Right lobe of liver (tissue), 6 donors: ENCODE data around the gene TEF. TPM values are rescaled to one million over a fixed set of nuclear protein-coding genes. Genes with fewer than 3 reads are reported as not detected.

Source experiments
- ATAC-seq, 4 donors: fragments of 200-7000 bp; cut with Tn5 transposase; one replicate each; pipeline ENCODE4 v1.9.1; 2020; ENCODE audit warnings: mild to moderate bottlenecking in 4 of 4, moderate library complexity in 4 of 4
- DNase-seq, 3 donors: peaks; one replicate each; pipeline ENCODE4 v3.0.0-alpha.2; 2020
- H3K27ac ChIP-seq, 3 donors: fragments of 200-600 bp; one replicate each; pipeline ENCODE4 v1.8.0; 2022
- H3K27me3 ChIP-seq, 2 donors: fragments of 200-600 bp; one replicate each; pipeline ENCODE4 v1.8.0; 2022
- H3K36me3 ChIP-seq, 4 donors: fragments of 200-600 bp; sonication (generic) in 1 of 4; one replicate each; pipeline versions ENCODE4 v1.5.1 to v1.8.0; 2017 to 2022; ENCODE audit warnings: control low read depth in 1 of 4
- H3K4me1 ChIP-seq, 4 donors: fragments of 200-600 bp; sonication (generic) in 1 of 4; one replicate each; pipeline versions ENCODE4 v1.5.1 to v1.8.0; 2017 to 2022; ENCODE audit warnings: control low read depth in 1 of 4
- H3K4me3 ChIP-seq, 3 donors: fragments of 200-600 bp; one replicate each; pipeline ENCODE4 v1.8.0; 2022
- H3K9me3 ChIP-seq, 4 donors: fragments of 200-600 bp; sonication (generic) in 1 of 4; one replicate each; pipeline versions ENCODE4 v1.5.1 to v1.8.0; 2017 to 2022; ENCODE audit warnings: control low read depth in 1 of 4
- POLR2A ChIP-seq: fragments of 450-650 bp; IDR thresholded peaks from one replicate; pipeline ENCODE4 v1.6.1; 2017; ENCODE audit warnings: antibody characterized with exemption, mild to moderate bottlenecking
- WGBS: methylation state at CpG from one replicate; pipeline ENCODE4 v1.1.6; 2018; ENCODE audit warnings: low coverage, low lambda C conversion rate; ENCODE audit not compliant: insufficient coverage; ENCODE audit errors: missing lambda C conversion rate; 5-methylcytosine and 5-hydroxymethylcytosine counted together
- intact Hi-C, 2 donors: fragments of 100-400 bp; cut with DNase I; formaldehyde crosslinking; loops; one replicate each; pipeline versions ENCODE4 v1.11.2 to v1.14.1; 2022
- total RNA-seq, 6 experiments: library from RNA; depleted of rRNA in 2 of 6; stranded (reverse); fragments of >200 nt in 2 of 6; fragmentation: NEBNext Ultra II Directional in 3 of 6; extraction: Animal tissue kit (Norgen Biotek cat#: 25700) in 3 of 6; gene quantifications; one replicate each; pipeline versions ENCODE4 v1.1.0 to v1.2.4, GENCODE V29; 2016 to 2023
- TF ChIP-seq, protein P1 (sequence below), 4 donors: fragments of 200-600 bp in 3 of 4; fragments of 450-650 bp in 1 of 4; IDR thresholded peaks; one replicate each; pipeline versions ENCODE4 v1.5.1 to v1.8.0; 2016 to 2022; ENCODE audit warnings: antibody characterized with exemption in 4 of 4, mild to moderate bottlenecking in 2 of 4
- donor health status: DM: no; HTN: yes; CAD: no.
- donor health status: DM: no; HTN: no; CAD: no.
- donor health status: DM: no; HTN: no; CAD: no.
- donor health status: DM: no; HTN: yes; CAD: no.
- donor health status: DM: no; HTN: yes; CAD: no.

Gene TEF
- total RNA-seq, 6 experiments from 2014 or later: 6.1 to 28.9 (median 15.5) TPM

- Histone ChIP-seq H3K27me3 (no peaks in the 10 kb centered on the region), H3K36me3 (peaks cover 0 to 25% (median 9%) of the 10 kb centered on the region in 4 donors), H3K4me3 (no peak overlapping the region), H3K4me1 (peaks cover 0 to 30% (median 13%) of the 10 kb centered on the region in 4 donors), H3K9me3 (no peaks in the 10 kb centered on the region), H3K27ac (no peak overlapping the region)
- intact Hi-C loops: no loop called here
- 100% methylated on average over 1 of the region's 8 CpGs for WGBS
- DNase-seq (no peak), ATAC-seq (no peak)
- no peak for TF ChIP-seq POLR2A
- TF ChIP-seq, protein P1, sequence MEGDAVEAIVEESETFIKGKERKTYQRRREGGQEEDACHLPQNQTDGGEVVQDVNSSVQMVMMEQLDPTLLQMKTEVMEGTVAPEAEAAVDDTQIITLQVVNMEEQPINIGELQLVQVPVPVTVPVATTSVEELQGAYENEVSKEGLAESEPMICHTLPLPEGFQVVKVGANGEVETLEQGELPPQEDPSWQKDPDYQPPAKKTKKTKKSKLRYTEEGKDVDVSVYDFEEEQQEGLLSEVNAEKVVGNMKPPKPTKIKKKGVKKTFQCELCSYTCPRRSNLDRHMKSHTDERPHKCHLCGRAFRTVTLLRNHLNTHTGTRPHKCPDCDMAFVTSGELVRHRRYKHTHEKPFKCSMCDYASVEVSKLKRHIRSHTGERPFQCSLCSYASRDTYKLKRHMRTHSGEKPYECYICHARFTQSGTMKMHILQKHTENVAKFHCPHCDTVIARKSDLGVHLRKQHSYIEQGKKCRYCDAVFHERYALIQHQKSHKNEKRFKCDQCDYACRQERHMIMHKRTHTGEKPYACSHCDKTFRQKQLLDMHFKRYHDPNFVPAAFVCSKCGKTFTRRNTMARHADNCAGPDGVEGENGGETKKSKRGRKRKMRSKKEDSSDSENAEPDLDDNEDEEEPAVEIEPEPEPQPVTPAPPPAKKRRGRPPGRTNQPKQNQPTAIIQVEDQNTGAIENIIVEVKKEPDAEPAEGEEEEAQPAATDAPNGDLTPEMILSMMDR (IDR thresholded peaks at IDR 0.05): no peak
Measured at GRCh38 chr22:41341012-41341411, 40.7 kb upstream of the TEF start.

GRCh38 chr22:41341990-41342389 is 39.8 kb upstream of the TEF start:
- no peak for DNase-seq
- H3K4me3 ChIP-seq: no peak overlapping the region
- 100% methylated on average over 2 of the region's 3 CpGs for WGBS
- H3K27me3 ChIP-seq: no peaks in the 10 kb centered on the region
- no peak for ATAC-seq
- TF ChIP-seq, protein P1 (IDR thresholded peaks at IDR 0.05): no peak
- no peak for TF ChIP-seq POLR2A
- H3K4me1 ChIP-seq: peaks cover 0 to 40% (median 18%) of the 10 kb centered on the region in 4 donors
- intact Hi-C loops: no loop called here
- H3K36me3 ChIP-seq: peaks cover 0 to 28% (median 13%) of the 10 kb centered on the region in 4 donors
- peak overlapping the region in 1 of 3 donors; percentile 24 for H3K27ac ChIP-seq
- H3K9me3 ChIP-seq: no peaks in the 10 kb centered on the region

DNA sequence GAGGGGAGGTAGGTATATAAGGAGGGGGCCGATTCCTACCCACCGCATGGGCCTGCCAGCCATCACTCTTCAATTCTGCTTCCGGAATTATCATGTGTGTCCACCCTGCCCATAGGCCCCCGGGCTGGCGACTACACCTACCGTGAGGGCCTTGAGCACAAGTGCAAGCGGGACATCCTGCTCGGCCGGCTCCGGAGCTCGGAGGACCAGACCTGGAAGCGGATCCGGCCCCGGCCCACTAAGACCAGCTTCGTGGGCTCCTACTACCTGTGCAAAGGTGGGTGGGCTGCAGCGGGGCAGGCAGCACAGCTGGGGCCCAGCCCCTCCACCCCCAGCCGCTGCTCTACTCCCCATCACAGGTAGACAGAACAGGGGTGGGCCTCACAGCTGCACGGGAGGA is 38.4 kb upstream of the TEF start:
- H3K27ac ChIP-seq: peak overlapping the region in 2 of 3 donors; percentile 30 to 88
- H3K36me3 ChIP-seq: peaks cover 0 to 32% (median 17%) of the 10 kb centered on the region in 4 donors
- H3K4me1 ChIP-seq: peaks cover 0 to 52% (median 26%) of the 10 kb centered on the region in 4 donors
- intact Hi-C loops: no loop called here
- no peaks in the 10 kb centered on the region for H3K9me3 ChIP-seq
- no peak overlapping the region for H3K4me3 ChIP-seq
- DNase-seq: no peak
- no CpG with 5 or more reads among the region's 18 CpGs for WGBS
- TF ChIP-seq POLR2A: no peak
- TF ChIP-seq, protein P1 (IDR thresholded peaks at IDR 0.05): no peak
- H3K27me3 ChIP-seq: no peaks in the 10 kb centered on the region
- no peak for ATAC-seq

- DNase-seq (no peak), ATAC-seq (peak in 1 of 4 donors; percentile 10)
- peaks cover 0 to 36% (median 19%) of the 10 kb centered on the region in 4 donors for H3K36me3 ChIP-seq
- H3K9me3 ChIP-seq: no peaks in the 10 kb centered on the region
- no peaks in the 10 kb centered on the region for H3K27me3 ChIP-seq
- TF ChIP-seq, protein P1 (IDR thresholded peaks at IDR 0.05): no peak
- TF ChIP-seq POLR2A: no peak
- WGBS: 84% methylated on average over 3 of the region's 9 CpGs
- peak overlapping the region in 2 of 3 donors; percentile 30 to 88 for H3K27ac ChIP-seq
- intact Hi-C loops: no loop called here
- H3K4me1 ChIP-seq: peaks cover 0 to 54% (median 26%) of the 10 kb centered on the region in 4 donors
- H3K4me3 ChIP-seq: no peak overlapping the region
Measured at GRCh38 chr22:41343717-41344116, 38.0 kb upstream of the TEF start.
